HG03060 (cell line): ENCODE results near the gene NCAN.
"Not testable (repeated sequence)": the region's sequence is repeated elsewhere in the genome, so short reads cannot be mapped to it uniquely, and the experiment has no call there.

Experiments used
- ATAC-seq: cut with Tn5 transposase; IDR thresholded peaks from one replicate; pipeline ENCODE4 v1.9.1; 2021; ENCODE audit warnings: low read depth, moderate number of reproducible peaks; ENCODE audit not compliant: unreplicated experiment

The NCAN gene

GRCh38 chr19:19223636-19224035, 11.9 kb downstream of the NCAN start:
- no peak for ATAC-seq

GRCh38 chr19:19224150-19224851, 12.5 kb downstream of the NCAN start:
- ATAC-seq: no peak

GRCh38 chr19:19224852-19225494, 13.2 kb downstream of the NCAN start:
- ATAC-seq: no peak

- no peak for ATAC-seq
These were observed 14.4 kb downstream of the NCAN start for GRCh38 chr19:19226204-19226603.

- no peak for ATAC-seq
These were observed 14.9 kb downstream of the NCAN start for GRCh38 chr19:19226663-19227062.

- no peak for ATAC-seq
These were observed 15.5 kb downstream of the NCAN start for GRCh38 chr19:19227217-19227616.

- ATAC-seq: no peak
These were observed 17.9 kb downstream of the NCAN start for GRCh38 chr19:19229701-19230100.

- ATAC-seq: no peak
These were observed 19.2 kb downstream of the NCAN start for GRCh38 chr19:19230999-19231398.

GRCh38 chr19:19232261-19232721, 20.5 kb downstream of the NCAN start:
- ATAC-seq: no peak

GRCh38 chr19:19234220-19234816, 22.6 kb downstream of the NCAN start:
- no peak for ATAC-seq

- no peak for ATAC-seq
These were observed 24.4 kb downstream of the NCAN start for GRCh38 chr19:19236173-19236572.

GRCh38 chr19:19238126-19238894, 26.6 kb downstream of the NCAN start:
- no peak for ATAC-seq

- ATAC-seq: no peak
These were observed 27.9 kb downstream of the NCAN start for GRCh38 chr19:19239675-19240074.

- no peak for ATAC-seq
These were observed 28.7 kb downstream of the NCAN start for GRCh38 chr19:19240476-19240875.

- no peak for ATAC-seq
These were observed 38.5 kb downstream of the NCAN start for GRCh38 chr19:19250196-19250801.

- not testable (repeated sequence) for ATAC-seq
These were observed 41.7 kb downstream of the NCAN start for GRCh38 chr19:19253409-19253808.

GRCh38 chr19:19256072-19256969, 44.6 kb downstream of the NCAN start:
- ATAC-seq: no peak

- no peak for ATAC-seq
These were observed 45.4 kb downstream of the NCAN start for GRCh38 chr19:19257137-19257536.

- no peak for ATAC-seq
These were observed 46.3 kb downstream of the NCAN start for GRCh38 chr19:19257836-19258588.
